Testis (tissue), 3 donors: ENCODE measurements around the gene MOB3B. TPM values are rescaled to one million over a fixed set of nuclear protein-coding genes. Genes with fewer than 3 reads are reported as not detected.

ENCODE experiments used
- DNase-seq: peaks from one replicate; pipeline ENCODE4 v3.0.0-alpha.2; 2019
- H3K27ac ChIP-seq, 2 donors: fragments of 200-600 bp; sonication (generic); one replicate each; pipeline ENCODE4 v1.5.1; 2019
- H3K27me3 ChIP-seq: fragments of 200-600 bp; sonication (generic); one replicate; pipeline ENCODE4 v1.5.1; 2019
- H3K36me3 ChIP-seq: fragments of 200-600 bp; sonication (generic); one replicate; pipeline ENCODE4 v1.5.1; 2017; ENCODE audit warnings: low read depth; ENCODE audit errors: missing control alignments
- H3K4me1 ChIP-seq: fragments of 200-600 bp; sonication (generic); one replicate; pipeline ENCODE4 v1.5.1; 2019
- H3K4me3 ChIP-seq, 2 donors: fragments of 200-600 bp; sonication (generic); one replicate each; pipeline ENCODE4 v1.5.1; 2017 to 2019
- H3K9me3 ChIP-seq: fragments of 200-600 bp; sonication (generic); one replicate; pipeline ENCODE4 v1.5.1; 2017
- POLR2A ChIP-seq: fragments of 450-650 bp; IDR thresholded peaks from one replicate; pipeline ENCODE4 v1.6.1; 2017; ENCODE audit warnings: antibody characterized with exemption, mild to moderate bottlenecking, moderate library complexity
- WGBS, 2 donors: methylation state at CpG; one replicate each; pipeline ENCODE4 v1.1.5; 2018; 5-methylcytosine and 5-hydroxymethylcytosine counted together
- intact Hi-C: fragments of 100-400 bp; cut with DNase I; formaldehyde crosslinking; loops from one replicate; pipeline ENCODE4 v1.15.1; 2023; ENCODE audit warnings: low total_unique reads
- polyA plus RNA-seq: library from polyadenylated mRNA; stranded (reverse); fragments of 350-450 nt; fragmentation: Illumina TruSeq; extraction: RNeasy Lipid Tissue Mini Kit (QIAGEN cat#74804); gene quantifications from one replicate; pipeline ENCODE4 v1.2.3, GENCODE V29; 2014; ENCODE audit warnings: low read depth, low replicate concordance; ENCODE audit not compliant: insufficient read depth
- total RNA-seq, 2 donors: library from RNA; depleted of rRNA; stranded (reverse); fragments of >200 nt; gene quantifications; one replicate each; pipeline ENCODE4 v1.2.3, GENCODE V29; 2016
- TF ChIP-seq, protein P1 (sequence below), 3 experiments: fragments of 450-650 bp in 2 of 3; fragments of 200-600 bp in 1 of 3; sonication (generic) in 1 of 3; IDR thresholded peaks; one replicate each; pipeline ENCODE4 v1.5.1; 2016 to 2019; ENCODE audit warnings: antibody characterized with exemption in 3 of 3, mild to moderate bottlenecking in 2 of 3, moderate library complexity in 1 of 3

Gene MOB3B
- total and polyA plus RNA-seq, 3 donors from 2014 or later: 9.1 to 23.2 (median 17.5) TPM

DNA sequence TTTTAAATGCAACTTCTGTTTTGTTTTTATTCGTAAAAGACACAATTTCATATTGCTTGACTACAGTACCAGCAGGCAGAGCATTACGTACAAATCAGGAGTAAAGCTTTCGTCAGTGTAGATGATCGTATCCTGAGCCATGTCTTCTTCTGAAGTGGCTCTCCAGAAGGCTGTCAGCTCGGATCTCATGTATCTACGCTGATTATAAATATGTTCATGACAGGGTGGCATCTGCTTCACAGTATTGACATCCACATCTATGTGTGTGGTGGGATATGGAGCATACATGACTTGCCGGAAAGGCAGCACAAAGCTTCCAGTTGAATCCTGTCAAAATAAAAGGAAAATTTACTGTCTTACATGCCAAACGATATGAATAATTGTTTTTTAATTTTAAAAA is 26.9 kb upstream of the MOB3B start:
- no peak for DNase-seq
- H3K4me1 ChIP-seq: no peaks in the 10 kb centered on the region
- intact Hi-C loops: no loop called here
- no peak overlapping the region for H3K4me3 ChIP-seq
- no peaks in the 10 kb centered on the region for H3K36me3 ChIP-seq
- no peaks in the 10 kb centered on the region for H3K27me3 ChIP-seq
- H3K9me3 ChIP-seq: no peaks in the 10 kb centered on the region
- 94 to 95% methylated on average over 8 of the region's 8 CpGs for WGBS, 2 donors
- TF ChIP-seq, protein P1, sequence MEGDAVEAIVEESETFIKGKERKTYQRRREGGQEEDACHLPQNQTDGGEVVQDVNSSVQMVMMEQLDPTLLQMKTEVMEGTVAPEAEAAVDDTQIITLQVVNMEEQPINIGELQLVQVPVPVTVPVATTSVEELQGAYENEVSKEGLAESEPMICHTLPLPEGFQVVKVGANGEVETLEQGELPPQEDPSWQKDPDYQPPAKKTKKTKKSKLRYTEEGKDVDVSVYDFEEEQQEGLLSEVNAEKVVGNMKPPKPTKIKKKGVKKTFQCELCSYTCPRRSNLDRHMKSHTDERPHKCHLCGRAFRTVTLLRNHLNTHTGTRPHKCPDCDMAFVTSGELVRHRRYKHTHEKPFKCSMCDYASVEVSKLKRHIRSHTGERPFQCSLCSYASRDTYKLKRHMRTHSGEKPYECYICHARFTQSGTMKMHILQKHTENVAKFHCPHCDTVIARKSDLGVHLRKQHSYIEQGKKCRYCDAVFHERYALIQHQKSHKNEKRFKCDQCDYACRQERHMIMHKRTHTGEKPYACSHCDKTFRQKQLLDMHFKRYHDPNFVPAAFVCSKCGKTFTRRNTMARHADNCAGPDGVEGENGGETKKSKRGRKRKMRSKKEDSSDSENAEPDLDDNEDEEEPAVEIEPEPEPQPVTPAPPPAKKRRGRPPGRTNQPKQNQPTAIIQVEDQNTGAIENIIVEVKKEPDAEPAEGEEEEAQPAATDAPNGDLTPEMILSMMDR (IDR thresholded peaks at IDR 0.05): no peak
- TF ChIP-seq POLR2A: no peak
- H3K27ac ChIP-seq: no peak overlapping the region

DNA sequence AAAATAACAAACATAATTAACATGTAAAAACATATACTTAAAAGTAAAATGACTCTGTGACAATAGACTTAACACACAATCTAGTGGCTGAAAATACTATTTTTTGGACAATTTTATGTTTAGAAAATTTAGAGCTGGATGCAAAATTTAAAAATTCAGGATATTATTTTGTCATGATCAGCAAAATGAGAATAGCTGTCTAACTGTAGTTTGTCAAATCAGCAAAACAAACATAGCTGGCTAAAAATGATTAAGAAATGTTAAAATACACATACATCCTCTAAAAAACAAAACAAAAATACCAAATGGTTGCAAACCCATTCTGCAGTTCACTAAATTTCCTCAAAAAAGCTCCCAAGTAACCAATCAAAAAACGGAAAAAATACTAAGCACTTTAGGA is 25.1 kb upstream of the MOB3B start:
- TF ChIP-seq POLR2A: no peak
- TF ChIP-seq, protein P1 (IDR thresholded peaks at IDR 0.05): no peak
- Histone ChIP-seq H3K4me1 (no peaks in the 10 kb centered on the region), H3K36me3 (no peaks in the 10 kb centered on the region), H3K9me3 (no peaks in the 10 kb centered on the region), H3K27ac (no peak overlapping the region), H3K4me3 (no peak overlapping the region), H3K27me3 (no peaks in the 10 kb centered on the region)
- intact Hi-C loops: no loop called here
- 91 to 95% methylated on average over 1 of the region's 1 CpG for WGBS, 2 donors
- DNase-seq: no peak

DNA sequence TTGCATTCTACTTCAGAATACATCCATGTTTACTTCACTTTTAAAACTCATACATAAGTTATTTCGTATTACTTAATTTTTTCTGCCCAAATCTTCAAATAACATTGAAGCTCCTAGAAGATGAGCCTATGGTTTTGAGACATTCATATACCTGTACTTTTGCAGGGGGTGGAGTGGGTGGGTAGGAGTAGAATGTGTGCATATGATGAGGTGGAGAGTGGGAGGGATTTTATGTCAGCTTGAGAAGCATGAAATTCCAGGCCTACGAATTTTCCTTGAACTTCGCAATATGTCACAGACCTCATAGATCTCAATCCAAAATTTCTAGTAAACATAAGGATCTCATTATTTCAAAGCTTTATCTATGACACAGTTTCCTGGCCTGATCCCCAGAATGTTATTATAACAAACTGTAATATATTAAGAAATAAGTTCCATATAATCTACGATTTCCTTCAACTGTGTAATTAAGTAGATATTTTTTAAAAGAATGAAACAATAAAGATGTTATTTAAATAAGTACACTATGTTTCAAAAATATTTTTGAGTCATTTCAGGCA is 19.7 kb upstream of the MOB3B start:
- no peak for DNase-seq
- no peaks in the 10 kb centered on the region for H3K4me1 ChIP-seq
- H3K27ac ChIP-seq: no peak overlapping the region
- H3K36me3 ChIP-seq: no peaks in the 10 kb centered on the region
- 60 to 74% methylated on average over 4 of the region's 4 CpGs for WGBS, 2 donors
- TF ChIP-seq, protein P1 (IDR thresholded peaks at IDR 0.05): no peak
- no peak for TF ChIP-seq POLR2A
- no peaks in the 10 kb centered on the region for H3K27me3 ChIP-seq
- intact Hi-C loops: loop anchor here (5.0 kb wide), 1 partner anchor 217 kb away; no protein-coding TSS in a partner anchor
- H3K4me3 ChIP-seq: no peak overlapping the region
- H3K9me3 ChIP-seq: no peaks in the 10 kb centered on the region

DNA sequence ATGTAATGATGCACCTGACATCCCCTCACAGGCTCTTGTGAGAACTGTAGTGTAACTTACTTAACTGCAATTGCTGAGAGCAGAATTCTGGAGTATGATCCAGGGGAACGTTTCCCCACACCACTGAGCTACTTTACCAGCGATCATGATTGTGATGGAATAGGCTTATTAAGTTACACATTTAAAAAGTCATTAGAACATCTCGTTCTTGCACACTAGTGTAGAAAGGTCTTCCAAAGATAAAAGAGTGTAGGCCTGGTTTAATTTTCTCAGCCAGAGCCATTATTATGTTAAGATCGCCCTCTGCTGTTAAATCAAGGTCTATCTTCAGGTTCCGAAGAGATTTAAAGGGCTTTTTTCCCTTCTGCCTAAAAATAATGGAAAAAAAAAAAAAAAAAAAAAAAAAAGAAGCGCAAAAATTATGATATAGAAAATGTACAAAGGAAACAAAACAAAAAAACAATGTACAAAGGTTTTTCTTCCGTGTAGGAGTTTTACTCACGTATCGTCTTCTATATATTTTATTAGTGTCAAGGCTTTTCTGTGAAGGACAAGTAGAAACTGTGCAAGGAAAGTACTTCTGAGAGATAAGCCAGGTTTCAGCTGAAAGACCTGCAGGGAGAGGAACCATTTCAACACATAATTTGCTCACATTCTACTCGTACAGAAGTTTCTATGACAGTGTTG is 18.6 kb upstream of the MOB3B start:
- Histone ChIP-seq H3K9me3 (no peaks in the 10 kb centered on the region), H3K4me1 (no peaks in the 10 kb centered on the region), H3K27me3 (no peaks in the 10 kb centered on the region), H3K27ac (peak overlapping the region in 1 of 2 donors; percentile 43), H3K36me3 (no peaks in the 10 kb centered on the region), H3K4me3 (no peak overlapping the region)
- intact Hi-C loops: loop anchor here (5.0 kb wide), 1 partner anchor 216 kb away; no protein-coding TSS in a partner anchor
- no peak for DNase-seq
- 31 to 33% methylated on average over 10 of the region's 10 CpGs for WGBS, 2 donors
- TF ChIP-seq, protein P1 (IDR thresholded peaks at IDR 0.05): peak; percentile 12 to 47 (median 31)
- TF ChIP-seq POLR2A: no peak
